Activated CD4-positive, CD25-positive, alpha-beta regulatory T cell treated with anti-CD3 and anti-CD28 coated beads, Interleukin-2, amount 50 U/mL, for 16 hours (primary cell): ENCODE measurements around the gene HKDC1.

Experiments
- DNase-seq: peaks from one replicate; pipeline ENCODE4 v3.0.0-alpha.2; 2020; ENCODE audit warnings: low read depth, low spot score

HKDC1 gene

DNA sequence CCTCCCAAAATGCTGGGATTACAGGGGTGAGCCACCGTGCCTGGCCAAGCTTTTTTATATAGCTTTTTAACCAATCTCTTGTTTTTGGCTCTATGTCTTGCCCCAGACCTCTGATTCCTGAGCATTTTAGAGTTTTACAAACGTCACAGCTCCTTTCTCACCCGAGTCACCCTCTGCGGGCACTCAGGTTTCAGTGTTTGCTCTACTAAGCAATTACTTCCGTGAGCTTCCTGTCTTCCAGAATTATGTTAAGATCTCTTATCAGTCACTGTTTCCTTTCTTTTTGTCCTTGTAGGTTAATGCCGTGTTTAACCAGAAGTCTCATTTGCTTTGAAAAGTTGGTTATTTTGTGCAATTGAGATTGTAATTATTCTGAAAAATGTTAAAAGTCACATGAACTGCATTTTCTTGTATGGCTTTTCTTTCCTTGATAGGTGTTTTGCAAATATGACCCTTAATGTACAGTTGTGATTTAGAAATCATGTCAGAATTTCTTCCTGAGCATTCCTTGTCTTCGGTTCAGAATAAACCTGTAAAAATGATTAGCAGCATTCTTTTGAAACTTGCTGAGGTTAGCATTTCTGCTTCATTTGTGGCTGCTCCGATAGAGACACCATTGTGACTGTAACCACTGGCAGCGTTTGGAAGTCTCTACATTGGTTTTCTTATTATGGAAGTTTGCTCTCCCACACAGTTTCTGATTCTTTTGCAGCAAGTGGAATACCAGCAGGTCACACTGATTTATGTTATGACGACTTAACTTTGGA lies 4.5 kb upstream of the HKDC1 start:
- DNase-seq, result no peak

DNA sequence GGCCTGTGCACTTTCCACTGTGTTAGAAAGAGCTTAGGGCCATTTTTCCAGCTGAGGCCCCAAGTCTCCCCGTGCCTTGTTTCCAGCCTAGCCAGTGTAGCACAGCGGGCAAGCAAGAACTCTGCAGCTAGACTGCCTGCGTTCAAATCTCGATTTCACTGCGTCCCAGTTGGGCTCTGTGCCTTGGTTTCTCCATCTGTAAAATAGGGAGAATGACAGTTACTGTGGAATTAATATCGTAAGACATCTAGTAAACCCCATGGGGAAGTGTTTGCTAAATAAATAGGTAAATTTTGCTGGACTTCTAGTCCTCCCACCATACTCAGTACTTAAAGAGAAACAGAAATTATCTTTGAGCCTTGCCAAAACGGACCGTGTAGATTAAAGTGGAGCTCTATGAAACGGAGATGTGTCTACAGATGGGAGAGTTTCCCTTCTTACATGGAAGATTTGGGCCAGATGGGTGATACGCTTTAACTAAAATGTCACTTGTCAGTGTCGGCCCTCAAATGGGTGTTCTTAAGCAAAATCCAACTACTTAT lies 3.5 kb upstream of the HKDC1 start:
- no peak for DNase-seq

GRCh38 chr10:69217119-69217754 lies 2.9 kb upstream of the HKDC1 start:
- DNase-seq, result no peak

DNA sequence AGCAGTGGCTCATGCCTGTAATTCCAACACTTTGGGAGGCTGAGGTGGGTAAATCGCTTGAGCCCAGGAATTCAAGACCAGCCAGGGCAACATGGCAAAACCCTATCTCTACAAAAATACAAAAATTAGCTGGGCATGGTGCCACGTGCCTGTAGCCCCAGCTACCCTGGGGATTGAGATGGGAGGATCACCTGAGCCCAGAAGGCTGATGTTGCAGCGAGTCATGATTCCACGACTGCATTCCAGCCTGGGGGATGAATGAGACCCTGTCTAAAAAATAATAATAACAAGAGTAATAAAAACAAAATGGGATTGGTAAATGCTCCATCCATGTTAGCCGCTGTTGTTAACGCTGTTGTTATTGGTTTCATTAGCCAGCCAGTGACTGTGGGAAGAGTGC lies 1.3 kb upstream of the HKDC1 start:
- DNase-seq, result no peak

DNA sequence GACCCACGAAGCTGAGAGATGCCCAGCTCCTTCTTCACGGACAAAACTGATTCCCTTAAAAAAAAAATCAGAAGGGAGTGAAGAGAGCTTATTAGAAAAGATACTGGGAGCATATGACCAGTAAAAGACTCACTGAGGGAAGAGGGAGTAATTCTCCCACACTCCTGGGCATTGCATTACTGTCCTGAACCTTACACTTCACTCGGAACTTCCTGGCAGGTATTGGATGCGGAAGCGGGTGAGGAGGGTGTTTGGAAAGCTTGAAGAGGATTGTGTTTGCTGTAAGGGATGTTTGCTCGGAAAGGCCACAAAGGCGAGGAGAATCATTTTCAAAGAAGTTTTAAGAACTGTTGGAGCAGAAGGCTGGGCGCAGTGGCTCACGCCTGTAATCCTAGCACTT lies 375 bp downstream of the HKDC1 start:
- no peak for DNase-seq

GRCh38 chr10:69222157-69223027 lies 2.3 kb downstream of the HKDC1 start:
- DNase-seq, result peak; percentile 38

GRCh38 chr10:69223028-69223342 lies 2.9 kb downstream of the HKDC1 start:
- no peak for DNase-seq

GRCh38 chr10:69224862-69225657 lies 4.9 kb downstream of the HKDC1 start:
- DNase-seq, result no peak

DNA sequence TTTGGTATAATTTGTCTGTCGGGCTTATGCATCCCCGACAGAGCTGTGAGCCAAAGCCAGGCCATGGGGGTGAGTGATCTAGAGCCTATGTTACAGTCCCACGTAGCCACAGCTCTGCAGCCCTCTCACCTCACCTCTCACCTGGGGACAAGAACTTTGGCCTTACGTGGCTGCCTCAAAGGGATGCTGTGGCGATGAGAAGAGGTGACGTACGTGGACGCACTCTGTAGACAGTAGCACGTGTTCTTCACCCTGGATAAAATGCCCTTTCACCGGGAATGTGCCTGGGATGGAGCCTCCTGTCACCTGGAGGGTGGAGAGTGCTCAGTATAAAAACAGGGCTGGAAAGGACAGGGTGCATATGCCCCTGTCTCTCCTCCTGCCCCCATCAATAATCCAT lies 5.5 kb downstream of the HKDC1 start:
- DNase-seq, result no peak

DNA sequence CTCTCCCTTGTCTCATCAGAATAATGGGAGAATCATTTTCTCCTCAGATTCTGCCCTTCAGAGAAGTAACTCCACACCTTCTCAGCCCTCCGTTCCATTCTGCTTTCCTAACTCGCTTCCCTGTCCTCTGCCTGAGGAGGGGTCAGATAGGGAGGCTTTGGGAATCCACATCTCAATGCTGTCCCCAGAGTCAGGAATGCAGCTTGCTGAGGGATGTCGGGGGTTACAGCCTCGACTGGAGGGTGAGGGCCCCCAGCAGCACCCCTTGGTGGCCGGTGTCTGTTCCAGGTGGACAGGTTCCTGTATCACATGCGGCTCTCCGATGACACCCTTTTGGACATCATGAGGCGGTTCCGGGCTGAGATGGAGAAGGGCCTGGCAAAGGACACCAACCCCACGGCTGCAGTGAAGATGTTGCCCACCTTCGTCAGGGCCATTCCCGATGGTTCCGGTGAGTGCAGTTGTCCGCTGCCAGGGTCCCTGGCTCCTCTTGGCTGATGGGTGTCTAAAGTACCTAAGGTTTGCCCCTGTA lies 6.9 kb downstream of the HKDC1 start:
- DNase-seq, result no peak

- DNase-seq, result no peak
Measured at GRCh38 chr10:69228151-69228550, 8.0 kb downstream of the HKDC1 start.

- no peak for DNase-seq
Measured at GRCh38 chr10:69229616-69229916, 9.4 kb downstream of the HKDC1 start.

- DNase-seq, result no peak
Measured at GRCh38 chr10:69230128-69230527, 10.0 kb downstream of the HKDC1 start.

GRCh38 chr10:69232252-69232651 lies 12.1 kb downstream of the HKDC1 start:
- DNase-seq, result no peak

GRCh38 chr10:69232736-69233480 lies 12.8 kb downstream of the HKDC1 start:
- no peak for DNase-seq

- DNase-seq, result no peak
Measured at GRCh38 chr10:69234447-69234846, 14.3 kb downstream of the HKDC1 start.

DNA sequence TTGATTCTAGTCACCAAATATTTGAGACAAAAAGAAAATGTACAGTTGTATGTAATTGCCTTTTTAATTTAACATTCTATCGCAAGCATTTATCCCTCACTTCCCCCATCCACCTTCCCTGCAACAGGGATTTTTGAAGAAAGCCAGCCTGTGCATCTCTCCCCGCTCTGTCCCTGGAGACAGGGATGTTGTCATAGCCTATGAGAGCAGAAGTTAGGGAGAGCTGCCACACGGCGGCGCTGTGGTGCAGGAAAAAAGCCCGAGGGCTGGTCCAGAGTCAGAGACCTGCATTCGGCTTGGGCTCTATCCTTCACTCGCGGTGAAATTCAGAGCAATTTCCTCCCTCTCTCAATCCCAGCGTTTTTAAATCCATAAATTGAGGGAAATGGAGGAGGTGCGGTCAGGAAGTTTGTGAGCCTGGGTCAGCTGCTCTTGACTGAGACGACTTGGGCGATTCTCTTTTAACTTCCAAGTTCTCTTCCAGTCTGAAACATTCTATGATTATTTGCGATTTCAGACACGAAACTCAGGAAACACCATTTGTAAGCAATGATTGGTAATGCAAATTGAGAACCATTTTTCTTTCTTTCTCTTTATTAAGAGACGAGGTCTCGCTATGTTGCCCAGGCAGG lies 17.5 kb downstream of the HKDC1 start:
- peak; percentile 74 for DNase-seq

GRCh38 chr10:69239136-69239535 lies 19.0 kb downstream of the HKDC1 start:
- DNase-seq, result no peak

DNA sequence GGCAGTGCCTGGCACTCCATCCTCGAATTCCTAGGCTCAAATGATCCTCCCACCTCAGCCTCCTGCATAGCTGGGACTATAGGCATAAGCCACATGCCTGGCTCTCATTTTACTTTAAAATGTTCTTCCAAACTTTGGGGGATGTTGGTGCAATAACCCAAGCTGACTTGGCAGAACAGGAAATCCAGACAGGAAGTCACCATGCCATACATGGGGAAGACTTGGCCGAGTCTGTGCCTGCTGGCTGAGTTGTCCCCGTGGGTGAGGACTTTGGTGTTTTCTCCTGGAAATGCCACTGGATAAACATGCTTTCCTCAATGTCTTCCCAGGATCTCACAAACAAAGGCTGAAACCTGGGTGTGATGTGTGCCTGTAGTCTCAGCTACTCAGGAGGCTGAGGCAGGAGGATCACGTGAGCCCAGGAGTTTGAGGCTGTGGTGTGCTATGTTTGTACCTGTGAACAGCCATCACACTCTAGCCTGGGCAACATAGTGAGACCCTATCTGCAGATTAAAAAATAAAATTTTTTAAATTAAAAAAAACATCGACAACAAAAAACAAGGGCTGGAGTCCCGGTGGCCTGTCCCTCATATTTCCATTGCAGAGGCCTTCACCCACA lies 19.8 kb downstream of the HKDC1 start:
- DNase-seq, result no peak

DNA sequence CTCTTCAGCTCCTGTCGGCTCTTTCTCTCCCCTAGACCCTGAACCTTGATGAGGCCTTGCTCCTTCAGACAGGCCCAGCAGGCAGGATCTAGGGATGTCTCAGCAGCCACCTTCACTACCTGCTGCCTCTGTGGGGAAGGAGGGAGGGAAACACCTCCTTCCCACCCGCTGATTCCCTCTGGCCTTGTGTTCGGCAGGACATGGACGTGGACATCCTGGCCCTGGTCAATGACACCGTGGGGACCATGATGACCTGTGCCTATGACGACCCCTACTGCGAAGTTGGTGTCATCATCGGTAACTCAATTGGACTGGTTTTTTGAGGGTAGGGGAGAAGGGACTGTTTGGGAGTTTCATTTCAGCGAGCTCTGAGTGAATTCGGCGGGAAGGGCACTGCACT lies 20.3 kb downstream of the HKDC1 start:
- no peak for DNase-seq
